Right kidney (tissue), 9 donors: Measurements from ENCODE around the gene DLL3.
"Not testable (repeated sequence)": the region's sequence is repeated elsewhere in the genome, so short reads cannot be mapped to it uniquely, and the experiment has no call there.

Experiments
- DNase-seq: peaks from one replicate; pipeline ENCODE4 v3.0.0-alpha.2; 2016
- long read RNA-seq, 8 donors: transcript quantifications; one replicate each; lab custom pipeline, GENCODE V29; 2026

DLL3 gene
- long read RNA-seq, donor 1 = 0 reads
- long read RNA-seq, donor 2 = 0 reads
- long read RNA-seq, donor 3 = 0 reads
- long read RNA-seq, donor 4 = 0 reads
- long read RNA-seq, donor 5 = 0 reads
- long read RNA-seq, donor 6, partial matches to known transcripts = 5 of 5 reads
- long read RNA-seq, donor 6, other reads (novel, unspliced or antisense) = 0 of 5 reads
- long read RNA-seq, donor 7 = 0 reads
- long read RNA-seq, donor 8 = 0 reads

GRCh38 chr19:39498798-39499642, at the start of gene DLL3:
Gene DLL3, plus strand, starts transcription at chr19:39498947. Its CDS starts 28 bp downstream, at chr19:39498975.
- peak; percentile 65 for DNase-seq

GRCh38 chr19:39449116-39449797, 49.5 kb upstream of the DLL3 start:
- no peak for DNase-seq

- not testable (repeated sequence) for DNase-seq
Observed at GRCh38 chr19:39451257-39451656, 47.5 kb upstream of the DLL3 start.

GRCh38 chr19:39463403-39463802, 35.3 kb upstream of the DLL3 start:
- DNase-seq = no peak

- no peak for DNase-seq
Observed at GRCh38 chr19:39465956-39466747, 32.6 kb upstream of the DLL3 start.

- DNase-seq = no peak
Observed at GRCh38 chr19:39467941-39468340, 30.8 kb upstream of the DLL3 start.

GRCh38 chr19:39469036-39469435, 29.7 kb upstream of the DLL3 start:
- no peak for DNase-seq

GRCh38 chr19:39469567-39469966, 29.2 kb upstream of the DLL3 start:
- DNase-seq = no peak

- DNase-seq = no peak
Observed at GRCh38 chr19:39470724-39471339, 27.9 kb upstream of the DLL3 start.

GRCh38 chr19:39471756-39472536, 26.8 kb upstream of the DLL3 start:
- DNase-seq = no peak

GRCh38 chr19:39472746-39473442, 25.9 kb upstream of the DLL3 start:
- DNase-seq = no peak

- DNase-seq = no peak
Observed at GRCh38 chr19:39473443-39473960, 25.2 kb upstream of the DLL3 start.

GRCh38 chr19:39474139-39474620, 24.6 kb upstream of the DLL3 start:
- DNase-seq = peak; percentile 45

GRCh38 chr19:39475748-39476147, 23.0 kb upstream of the DLL3 start:
- DNase-seq = no peak

- not testable (repeated sequence) for DNase-seq
Observed at GRCh38 chr19:39479319-39479801, 19.4 kb upstream of the DLL3 start.

GRCh38 chr19:39479916-39480315, 18.8 kb upstream of the DLL3 start:
- no peak for DNase-seq

GRCh38 chr19:39480337-39481228, 18.2 kb upstream of the DLL3 start, which contains the start of gene TIMM50:
Gene TIMM50, plus strand, starts transcription at chr19:39480838. Its CDS starts 16 bp downstream, at chr19:39480854.
- peak; percentile 89 for DNase-seq

GRCh38 chr19:39481229-39481545, 17.6 kb upstream of the DLL3 start:
- DNase-seq = no peak

GRCh38 chr19:39481676-39482075, 17.1 kb upstream of the DLL3 start:
- DNase-seq = no peak
